Bone marrow (tissue), 2 donors: Measurements from ENCODE around the gene ACP5.
"Not testable (repeated sequence)": the region's sequence is repeated elsewhere in the genome, so short reads cannot be mapped to it uniquely, and the experiment has no call there.

Experiments
- DNase-seq, 2 donors: peaks; one replicate each; lab custom pipeline; 2025; lab: John Stamatoyannopoulos, UW

Gene ACP5

GRCh38 chr19:11578258-11579142 lies 1.1 kb upstream of the ACP5 start:
- no peak for DNase-seq

- DNase-seq = no peak
Observed at GRCh38 chr19:11576227-11576626, 1.2 kb downstream of the ACP5 start.

- DNase-seq = no peak
Observed at GRCh38 chr19:11574689-11575088, 2.8 kb downstream of the ACP5 start.

DNA sequence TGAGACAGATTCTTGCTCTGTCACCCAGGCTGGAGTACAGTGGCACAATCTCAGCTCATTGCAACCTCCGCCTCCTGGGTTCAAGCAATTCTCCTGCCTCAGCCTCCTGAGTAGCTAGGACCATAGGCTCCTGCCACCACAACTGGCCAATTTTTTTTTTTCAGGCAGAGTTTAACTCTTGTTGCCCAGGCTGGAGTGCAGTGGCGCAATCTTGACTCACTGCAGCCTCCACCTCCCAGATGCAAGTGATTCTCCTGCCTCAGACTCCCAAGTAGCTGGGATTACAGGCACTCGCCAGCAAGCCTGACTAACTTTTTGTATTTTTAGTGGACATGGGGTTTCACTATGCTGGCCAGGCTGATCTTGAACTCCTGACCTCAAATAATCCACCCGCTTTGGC lies 3.7 kb downstream of the ACP5 start:
- not testable (repeated sequence) for DNase-seq

DNA sequence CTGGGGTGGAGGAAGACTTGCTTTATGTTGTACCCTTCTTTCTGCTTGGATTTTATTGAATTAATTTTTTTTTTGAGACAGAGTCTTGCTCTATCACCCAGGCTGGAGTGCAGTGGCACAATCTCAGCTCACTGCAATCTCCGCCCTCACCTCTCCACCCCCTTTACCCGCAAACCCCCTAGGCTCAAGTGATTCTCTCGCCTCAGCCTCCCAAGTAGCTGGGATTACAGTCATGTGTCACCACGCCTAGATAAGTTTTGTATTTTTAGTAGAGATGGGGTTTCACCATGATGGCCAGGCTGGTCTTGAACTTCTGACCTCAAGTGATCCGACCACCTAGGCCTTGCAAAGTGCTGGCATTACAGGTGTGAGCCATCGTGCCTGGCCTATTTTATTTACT lies 4.1 kb downstream of the ACP5 start:
- not testable (repeated sequence) for DNase-seq

DNA sequence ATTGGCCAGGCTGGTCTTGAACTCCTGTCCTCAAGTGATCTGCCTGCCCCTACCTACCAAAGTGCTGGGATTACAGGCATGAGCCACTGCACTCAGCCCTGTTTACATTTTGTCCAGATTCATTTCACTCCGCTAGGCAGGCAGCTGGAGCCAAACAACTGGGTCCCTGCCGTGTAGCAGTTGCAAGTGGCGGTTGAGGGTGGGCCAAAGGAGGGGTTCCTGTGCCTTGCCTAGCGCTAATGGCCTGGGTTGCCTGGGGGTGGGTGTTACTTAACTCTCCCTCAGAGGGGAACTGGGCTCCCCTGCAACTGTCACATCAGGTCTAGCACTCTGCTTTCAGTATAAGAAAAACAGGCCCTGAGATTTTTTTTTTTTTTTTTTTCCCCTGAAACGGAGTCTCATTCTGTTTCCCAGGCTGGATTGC lies 7.4 kb downstream of the ACP5 start:
- DNase-seq = peak in 1 of 2 donors; percentile 60

DNA sequence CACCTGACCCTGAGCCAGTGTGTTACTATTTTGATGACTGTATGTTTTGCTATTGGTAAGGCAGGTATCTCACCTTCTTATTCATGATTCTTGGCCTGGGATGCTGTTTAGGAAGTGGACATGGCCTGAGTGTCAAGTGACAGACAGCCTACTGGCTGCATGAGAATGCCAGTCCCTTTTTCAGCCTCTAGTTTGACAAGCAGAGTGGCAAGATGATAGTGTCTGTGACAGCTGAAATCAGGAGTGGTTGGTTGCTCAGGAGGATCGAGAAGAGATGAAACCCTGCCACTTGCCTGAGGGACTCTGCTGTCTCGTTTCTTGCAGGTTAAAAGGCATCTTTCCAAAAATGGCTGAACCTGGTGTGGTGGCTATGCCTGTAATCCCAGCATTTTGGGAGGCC lies 11.3 kb downstream of the ACP5 start:
- DNase-seq = no peak

- DNase-seq = not testable (repeated sequence)
Observed at GRCh38 chr19:11565649-11565980, 11.8 kb downstream of the ACP5 start.

- not testable (repeated sequence) for DNase-seq
Observed at GRCh38 chr19:11564082-11564807, 13.2 kb downstream of the ACP5 start.

DNA sequence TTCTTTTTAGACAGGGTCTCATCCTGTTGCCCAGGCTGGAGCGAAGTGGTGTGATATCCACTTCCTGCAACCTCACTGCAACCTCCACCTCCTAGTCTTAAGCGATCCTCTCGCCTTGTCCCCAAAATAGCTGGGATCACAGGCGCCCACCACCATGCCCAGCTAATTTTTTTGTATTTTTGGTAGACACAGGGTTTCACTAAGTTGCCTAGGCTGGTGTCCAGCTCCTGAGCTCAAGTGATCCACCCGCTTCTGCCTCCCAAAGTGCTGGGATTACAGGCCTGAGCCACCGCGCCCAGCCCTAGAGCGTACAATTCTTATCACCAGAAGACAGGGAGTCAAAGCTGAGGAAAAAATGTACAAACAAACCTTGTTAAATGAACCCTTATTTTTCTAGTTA lies 13.9 kb downstream of the ACP5 start:
- no peak for DNase-seq

DNA sequence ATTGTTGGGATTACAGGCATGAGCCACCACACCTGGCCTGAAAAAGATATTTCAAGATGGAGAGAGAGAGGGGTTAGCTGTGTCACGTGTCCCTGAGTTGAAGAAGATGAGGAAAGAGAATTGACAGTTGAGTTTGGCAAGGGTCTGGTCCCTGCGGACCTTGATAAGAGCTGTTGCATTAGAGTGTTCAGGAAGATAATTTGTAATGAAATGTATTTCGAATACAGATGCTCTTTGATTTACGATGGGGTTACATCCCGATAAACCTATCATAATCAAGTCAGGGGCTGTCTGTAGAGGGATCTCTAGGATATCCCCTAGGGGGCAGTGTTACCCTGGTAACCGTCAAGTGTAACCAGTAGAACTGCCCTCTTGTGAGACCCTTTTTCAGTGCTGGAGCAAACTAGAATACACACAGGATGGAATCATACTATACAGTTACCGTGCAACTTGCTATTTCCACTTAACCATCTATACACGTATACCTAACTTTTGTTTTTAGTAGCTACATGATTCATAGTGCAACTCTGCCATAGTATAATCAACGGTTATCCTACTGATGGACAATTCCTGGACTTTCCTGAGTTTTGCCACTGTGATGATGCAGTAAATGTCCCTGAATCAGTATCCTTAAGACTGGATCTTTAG lies 16.9 kb downstream of the ACP5 start:
- DNase-seq = peak in 1 of 2 donors; percentile 67

DNA sequence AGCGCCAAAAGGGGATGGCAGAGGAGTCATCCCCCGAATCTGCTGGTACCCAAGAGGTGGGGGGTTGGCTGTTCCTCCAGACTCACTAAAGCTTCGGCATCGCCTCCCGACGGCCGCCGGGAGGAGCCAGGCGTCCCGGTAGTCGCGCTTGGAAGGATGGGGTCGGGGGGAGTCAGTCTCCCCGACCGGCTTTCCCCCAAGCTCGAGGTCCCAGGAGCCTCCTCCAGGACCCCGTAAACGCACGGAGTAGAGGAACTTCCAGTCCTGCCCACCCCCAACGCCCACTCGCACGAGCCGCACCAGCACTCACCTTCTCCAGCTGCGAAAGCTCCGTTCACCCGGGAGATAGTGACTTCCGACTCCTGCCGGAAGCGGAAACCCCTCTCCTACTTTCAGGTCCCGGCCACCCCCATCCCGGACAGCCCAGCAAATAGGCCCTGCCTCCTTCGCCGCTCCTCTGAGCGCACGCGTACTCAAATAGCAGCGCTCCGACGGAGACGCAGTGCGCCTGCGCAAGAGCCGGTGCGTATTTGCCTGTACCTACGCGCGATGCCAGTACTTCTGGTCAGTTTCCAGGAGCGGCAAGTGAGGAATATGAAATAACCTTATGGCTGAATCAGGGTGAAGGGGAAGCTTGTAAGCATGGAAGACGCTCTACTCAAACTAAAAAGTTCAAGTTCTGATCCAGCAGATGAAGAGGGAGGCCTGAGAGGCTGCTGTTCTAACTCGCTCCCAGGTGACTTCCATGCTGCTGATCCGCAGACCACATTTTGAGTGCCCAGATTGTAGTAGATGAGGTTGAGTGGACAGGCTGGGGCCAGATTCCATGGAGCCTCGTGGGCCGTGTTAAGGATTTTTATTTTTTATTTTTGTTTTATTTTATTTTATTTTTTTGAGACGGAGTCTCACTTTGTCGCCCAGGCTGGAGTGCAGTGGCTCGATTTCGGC lies 18.3 kb downstream of the ACP5 start, which contains the start of gene ELOF1:
Gene ELOF1, minus strand, starts transcription at position 350 of the 948 bp plus-strand sequence. CDS start 4,883 bp downstream, outside the sequence.
- peak; percentile 81 to 95 for DNase-seq

GRCh38 chr19:11556634-11557420 lies 20.6 kb downstream of the ACP5 start:
- no peak for DNase-seq

- no peak for DNase-seq
Observed at GRCh38 chr19:11555246-11555645, 22.2 kb downstream of the ACP5 start.

- DNase-seq = no peak
Observed at GRCh38 chr19:11554160-11554559, 23.3 kb downstream of the ACP5 start.

GRCh38 chr19:11552666-11553372 lies 24.6 kb downstream of the ACP5 start:
- DNase-seq = no peak

DNA sequence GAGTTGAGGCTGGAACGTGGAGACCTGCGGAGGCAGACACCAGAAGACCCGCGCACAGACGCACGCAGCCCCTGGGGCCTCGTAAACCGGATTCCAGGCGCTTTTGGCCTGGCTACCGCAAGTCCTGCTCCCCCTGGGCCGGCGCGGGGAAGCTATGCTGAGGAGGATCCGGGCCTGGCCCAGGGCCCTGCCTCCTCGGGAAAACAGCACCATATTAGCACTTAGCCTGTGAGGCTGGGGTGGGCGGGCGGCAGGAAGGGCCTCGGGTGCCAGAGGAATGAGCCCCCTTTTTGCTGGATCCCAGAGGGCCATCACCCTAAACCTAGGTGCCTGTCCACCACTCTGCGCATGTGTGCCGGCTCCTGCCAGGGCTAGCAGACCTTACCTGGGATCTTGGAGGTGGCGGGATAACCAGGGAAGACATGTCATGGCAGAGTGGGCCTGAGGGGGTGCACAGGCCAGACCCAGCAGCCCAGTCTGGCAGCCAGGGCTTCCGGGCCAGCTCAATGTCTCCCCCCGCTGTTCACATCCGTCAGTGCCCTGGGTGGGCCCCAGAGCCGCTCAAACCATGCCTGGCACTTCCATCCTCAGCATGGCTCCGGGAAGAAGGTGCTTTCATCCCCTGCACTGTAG lies 25.7 kb downstream of the ACP5 start:
- DNase-seq = no peak

- no peak for DNase-seq
Observed at GRCh38 chr19:11550265-11550664, 27.2 kb downstream of the ACP5 start.

GRCh38 chr19:11549386-11549953 lies 28.0 kb downstream of the ACP5 start:
- DNase-seq = no peak
